GM18870 (cell line): ENCODE measurements around the gene DDX10.
"Not testable (repeated sequence)": the region's sequence is repeated elsewhere in the genome, so short reads cannot be mapped to it uniquely, and the experiment has no call there.

Experiments
- ATAC-seq: cut with Tn5 transposase; IDR thresholded peaks from one replicate; pipeline ENCODE4 v1.9.1; 2021; ENCODE audit warnings: moderate library complexity; ENCODE audit not compliant: unreplicated experiment

Gene DDX10

DNA sequence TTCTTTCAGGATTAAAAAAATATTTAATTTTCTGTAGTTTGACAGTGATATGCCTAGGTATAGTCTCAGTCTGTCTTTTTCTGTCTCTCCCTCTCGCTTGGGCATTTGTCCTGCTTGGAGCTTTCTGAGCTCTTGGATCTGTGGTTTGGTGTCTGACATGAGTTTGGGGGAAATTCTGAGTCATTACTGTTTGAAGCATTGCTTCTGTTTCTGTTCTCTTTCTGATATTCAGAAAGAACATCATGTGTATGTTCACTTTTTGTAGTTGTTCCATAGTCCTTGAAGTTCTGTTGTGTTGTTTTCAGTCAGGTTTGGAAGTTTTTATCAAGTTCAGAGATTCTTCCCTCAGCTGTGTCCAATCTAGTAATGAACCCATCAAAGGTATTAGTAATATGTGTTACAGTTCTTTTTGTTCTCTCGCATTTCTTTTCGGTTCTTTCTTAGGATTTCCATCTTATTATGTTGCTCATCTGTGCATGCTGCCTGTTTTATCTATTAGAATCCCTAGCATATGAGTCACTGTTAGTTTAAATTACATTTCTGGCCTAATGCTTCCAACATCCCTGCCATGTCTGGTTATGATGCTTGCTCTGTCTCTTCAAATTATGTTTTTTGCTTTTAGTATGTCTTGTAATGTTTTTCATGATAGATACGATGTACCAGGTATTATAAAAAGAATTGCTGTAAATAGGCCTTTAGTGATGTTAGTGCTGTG, 48.4 kb downstream of the DDX10 start:
- ATAC-seq = peak; percentile 67

DNA sequence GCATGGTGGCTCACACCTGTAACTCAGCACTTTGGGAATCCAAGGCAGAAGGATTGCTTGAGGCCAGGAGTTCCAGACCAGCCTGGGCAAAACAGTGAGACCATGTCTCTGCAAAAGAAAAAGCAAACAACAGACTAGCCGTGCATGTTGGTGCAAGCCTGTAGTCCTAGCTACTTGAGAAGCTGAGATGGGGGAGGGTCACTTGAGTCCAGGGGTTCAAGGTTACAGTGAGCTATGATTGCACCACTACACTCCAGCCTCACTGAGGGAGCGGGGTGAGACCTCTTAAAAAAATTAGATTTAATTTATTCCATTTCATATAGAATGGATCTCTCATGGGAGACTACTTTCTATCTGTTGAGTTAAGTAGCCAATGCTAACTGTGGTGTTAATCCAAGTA, 50.4 kb downstream of the DDX10 start:
- no peak for ATAC-seq

DNA sequence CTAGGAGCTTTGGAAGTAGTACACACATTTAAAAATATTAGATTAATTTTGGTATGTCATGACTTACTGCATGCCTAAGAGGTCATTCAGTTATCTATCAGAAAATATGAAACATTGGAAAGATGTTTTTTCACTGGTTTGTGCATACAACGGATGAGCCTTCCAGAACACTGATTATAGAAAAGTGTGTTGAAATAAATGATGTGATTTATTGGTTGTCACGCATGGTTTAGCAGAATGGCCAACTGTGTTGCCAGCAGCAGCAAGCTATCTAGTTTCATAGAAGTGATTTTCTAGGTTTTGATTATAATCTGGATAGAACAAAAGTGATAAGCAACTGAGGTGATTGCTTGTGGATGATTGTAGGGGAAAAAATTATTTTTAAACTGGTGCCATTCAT, 53.6 kb downstream of the DDX10 start:
- ATAC-seq = no peak

DNA sequence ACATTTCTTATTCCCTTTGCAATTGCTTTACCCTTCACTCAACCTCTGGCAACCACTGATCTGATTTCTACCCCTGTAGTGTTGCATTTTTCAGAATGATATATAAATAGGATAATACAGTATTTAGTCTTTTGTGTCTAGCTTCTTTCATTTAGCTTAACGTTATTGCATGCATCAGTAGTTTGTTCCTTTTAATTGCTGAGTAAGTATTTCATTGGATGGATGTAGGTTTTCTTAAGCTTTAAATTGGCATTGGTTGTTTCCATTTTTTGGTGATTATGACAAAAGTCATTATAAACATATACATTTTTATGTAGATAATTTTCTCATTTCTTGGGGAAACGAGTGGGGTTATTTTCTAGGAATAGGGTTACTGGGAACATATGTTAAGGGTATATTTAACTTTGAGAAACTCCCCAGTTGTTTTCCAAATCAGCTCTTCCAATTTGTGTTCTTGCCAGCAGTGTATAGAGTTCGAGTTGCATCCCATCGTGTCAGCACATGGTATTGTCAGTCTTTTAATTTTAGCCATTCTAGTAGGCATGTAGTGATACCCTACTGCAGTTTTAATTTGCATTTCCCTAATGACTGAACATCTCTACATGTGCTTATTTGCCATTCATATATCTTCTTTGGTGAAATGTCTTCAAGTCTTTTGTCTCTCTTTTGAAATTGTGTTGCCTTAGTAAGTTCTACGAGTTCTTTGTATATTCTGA, 60.3 kb downstream of the DDX10 start:
- ATAC-seq = no peak

DNA sequence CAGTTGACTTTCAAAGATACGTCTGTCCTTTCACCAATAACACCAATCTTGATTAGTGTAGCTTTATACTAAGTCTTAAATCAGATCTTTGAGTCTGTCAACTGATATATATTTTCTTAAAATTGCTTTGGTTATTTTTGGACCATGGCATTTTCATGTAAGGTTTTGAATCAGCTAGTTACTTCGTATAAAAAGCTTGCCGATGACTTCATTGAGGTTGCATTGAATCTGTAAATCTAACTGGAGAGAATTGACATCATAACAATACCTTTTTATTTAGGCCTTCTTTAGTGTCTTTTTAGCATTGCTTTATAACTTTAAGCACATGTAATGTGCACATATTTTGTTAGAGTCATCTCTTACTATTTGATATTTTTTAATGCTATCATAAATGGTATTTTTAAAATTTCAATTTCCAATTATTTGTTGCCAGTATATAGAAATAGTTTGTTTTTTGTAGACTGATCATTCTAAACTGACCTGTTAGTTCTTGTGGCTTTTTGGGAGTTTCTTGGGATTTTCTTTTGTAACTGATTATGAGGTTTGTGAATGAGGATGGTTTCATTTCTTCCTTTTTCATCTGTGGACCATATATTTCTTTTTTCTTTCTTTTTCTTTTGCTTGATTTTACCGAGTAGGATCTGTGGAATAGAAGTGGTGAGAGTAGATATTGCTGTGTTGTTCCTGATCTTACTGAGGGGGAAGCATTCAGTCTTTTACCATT, 61.4 kb downstream of the DDX10 start:
- ATAC-seq = peak; percentile 45

DNA sequence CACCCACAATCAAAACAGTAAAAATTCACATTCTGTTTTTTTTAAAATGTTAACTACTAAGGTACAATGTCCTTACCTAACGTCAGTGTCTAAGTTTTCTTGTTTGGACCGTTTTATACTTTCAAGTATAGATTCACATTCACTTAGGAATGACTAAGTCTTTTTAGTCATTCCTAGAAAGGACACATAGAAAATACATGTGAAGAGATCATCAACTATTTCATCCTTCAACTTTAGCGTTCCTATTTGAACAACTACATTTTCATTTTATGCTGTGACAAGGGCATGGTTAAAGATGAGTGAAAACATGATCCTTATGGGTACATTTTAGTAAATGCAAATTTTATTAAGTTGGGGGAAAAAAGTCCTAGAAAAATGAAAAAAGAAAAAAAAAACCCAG, 62.8 kb downstream of the DDX10 start:
- ATAC-seq = peak; percentile 42

DNA sequence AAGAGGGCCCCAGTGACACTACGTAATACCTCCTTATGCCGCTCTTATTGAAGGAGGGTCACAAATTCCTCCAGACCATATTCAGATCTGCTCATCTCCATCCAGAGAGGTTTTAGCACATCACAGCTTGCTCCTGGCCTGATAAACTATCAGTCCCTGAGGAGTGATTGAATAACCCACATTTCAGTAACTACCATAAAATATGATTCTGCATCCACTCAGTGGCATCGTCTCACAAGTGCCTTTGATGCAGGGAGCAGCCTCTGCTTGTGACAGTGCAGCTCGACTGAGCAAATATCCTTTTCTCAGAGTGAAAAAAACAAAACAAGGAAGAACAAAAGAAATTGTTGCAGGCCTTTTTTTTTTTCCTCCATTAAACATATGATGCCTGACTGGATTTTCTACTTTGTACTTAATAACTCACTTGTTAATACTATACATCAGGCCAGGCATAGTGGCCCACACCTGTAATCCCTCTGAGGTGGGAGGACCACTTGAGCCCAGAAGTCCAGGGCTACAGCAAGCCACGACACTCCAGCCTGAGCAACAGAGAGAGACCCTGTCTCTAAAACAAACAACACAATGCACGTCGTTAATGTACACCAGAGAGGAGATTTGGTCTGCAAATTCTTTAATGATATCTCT, 64.5 kb downstream of the DDX10 start:
- no peak for ATAC-seq

DNA sequence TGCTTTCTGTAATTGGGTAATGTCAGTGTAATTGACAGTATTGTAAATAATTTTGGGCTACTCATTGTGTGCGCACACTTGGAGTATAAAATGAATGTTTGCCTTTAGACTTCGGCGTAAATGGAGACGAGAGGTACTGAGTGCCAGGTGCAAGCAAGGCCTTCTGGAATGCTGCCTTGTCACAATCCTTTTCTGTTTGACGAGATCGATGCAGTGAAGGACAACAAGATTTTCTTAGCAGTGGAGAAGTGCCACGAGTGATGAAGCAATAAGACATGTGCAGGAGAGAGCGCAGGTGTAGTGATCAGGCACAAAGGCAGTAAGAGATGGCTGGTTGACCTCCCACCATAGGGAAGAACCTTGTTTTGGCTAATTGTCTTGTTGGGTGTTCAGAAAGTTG, 67.5 kb downstream of the DDX10 start:
- ATAC-seq = no peak

DNA sequence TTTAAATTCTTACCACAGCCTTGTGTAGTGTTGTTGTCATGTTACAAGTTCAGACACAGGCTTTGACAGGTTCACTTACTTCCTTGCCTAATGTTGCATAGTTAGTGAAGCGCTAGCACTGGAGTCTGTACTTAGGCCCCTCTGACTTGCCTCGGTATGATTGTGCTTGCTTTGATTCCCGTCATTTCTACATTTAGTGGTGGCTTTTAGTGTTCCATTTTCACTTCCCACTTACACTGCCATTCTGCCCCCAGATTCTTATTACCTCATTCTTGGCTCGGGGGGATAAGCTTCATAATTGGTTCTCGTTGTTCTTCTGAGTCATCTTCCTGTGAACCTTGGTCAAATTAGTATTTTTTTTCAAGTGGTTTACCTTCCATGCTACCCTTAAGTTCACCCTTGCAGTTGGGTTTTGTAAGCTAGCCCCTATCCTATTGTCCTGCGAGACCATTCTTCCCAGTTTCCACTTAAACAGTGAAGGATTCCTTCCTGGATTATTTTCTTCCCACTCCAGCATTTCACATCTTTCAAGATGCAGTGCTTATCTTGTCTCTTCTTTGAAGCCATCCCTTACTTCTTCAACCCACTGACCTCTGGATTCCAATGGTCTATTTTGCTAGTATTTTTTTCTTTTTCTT, 68.7 kb downstream of the DDX10 start:
- peak; percentile 95 for ATAC-seq

DNA sequence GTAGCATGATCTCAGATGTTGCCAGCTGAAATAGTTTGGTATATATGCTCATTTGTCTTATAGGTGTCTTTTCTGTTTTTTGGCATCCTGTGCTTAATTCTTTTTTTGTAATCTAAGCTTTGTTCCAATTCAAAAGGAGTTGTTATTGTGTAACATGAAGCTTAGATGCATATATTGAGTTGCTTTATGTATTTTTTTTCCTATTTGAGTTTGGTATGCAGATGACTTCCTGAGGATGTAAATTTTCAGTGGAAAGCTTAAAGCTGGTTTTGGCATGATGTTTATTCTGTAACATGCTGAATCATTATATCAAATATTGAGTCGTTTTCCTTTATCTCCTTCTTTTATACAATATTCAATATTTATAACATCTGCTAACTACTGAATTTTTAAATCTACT, 69.4 kb downstream of the DDX10 start:
- ATAC-seq = no peak

DNA sequence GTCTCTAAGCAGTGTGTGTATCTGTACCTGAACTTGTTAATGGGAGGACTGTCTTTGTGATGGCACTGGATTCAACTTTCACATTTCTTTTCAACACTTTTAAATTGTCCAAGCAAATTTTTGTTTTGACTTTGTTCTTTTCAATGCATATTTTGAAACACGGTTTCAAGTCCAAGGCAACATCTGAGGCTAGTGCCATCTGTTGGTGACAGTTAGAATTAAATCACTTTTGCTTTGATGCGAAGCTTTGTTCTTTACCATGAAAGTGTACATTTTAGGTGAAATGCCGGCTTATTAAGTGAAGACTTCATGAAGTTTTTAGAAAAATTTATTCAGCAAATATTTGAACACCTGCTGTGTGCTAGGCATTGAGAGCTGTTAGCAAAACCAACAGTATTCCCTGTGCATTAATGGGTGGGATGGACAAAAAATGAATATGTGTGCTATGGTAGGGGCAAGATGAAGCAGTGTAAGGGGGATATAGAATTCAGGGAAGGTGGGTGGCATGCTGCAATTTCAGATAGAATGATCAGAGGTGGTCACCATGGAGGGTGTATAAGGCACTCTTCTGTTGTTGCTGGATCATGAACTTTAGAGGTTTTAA, 70.2 kb downstream of the DDX10 start:
- ATAC-seq = no peak

DNA sequence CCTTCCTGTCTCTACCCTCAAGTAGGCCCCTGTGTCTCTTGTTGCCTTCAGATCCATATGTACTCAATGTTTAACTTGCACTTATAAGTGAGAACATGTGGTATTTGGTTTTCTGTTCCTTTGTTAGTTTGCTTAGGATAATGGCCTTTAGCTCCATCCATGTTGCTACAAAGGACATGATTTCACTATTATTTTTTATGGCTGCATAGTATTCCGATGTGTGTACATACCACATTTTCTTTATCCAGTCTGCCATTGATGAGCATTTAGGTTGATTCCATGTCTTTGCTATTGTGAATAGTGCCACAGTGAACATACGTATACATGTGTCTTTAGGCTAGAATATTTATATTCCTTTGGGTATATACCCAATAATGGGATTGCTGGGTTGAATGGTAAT, 75.3 kb downstream of the DDX10 start:
- ATAC-seq = not testable (repeated sequence)

DNA sequence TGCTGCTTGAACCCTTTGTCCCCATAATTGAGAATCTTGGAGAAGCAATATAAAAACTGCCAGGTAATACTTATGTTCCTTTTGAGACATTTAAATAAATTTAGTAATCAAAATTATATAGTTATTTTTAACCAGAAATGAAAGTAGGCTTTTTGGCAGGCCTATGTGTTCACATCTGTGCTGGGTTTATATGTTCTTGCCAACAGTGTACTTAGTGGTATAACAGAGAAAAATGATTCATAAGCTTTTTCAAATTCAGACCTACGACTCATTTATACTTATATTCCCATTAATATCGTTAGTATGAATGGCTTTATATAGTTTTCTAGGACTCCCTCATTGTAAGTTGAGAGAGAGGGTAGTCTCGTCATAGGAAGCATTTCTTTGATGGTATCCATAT, 79.0 kb downstream of the DDX10 start:
- ATAC-seq = no peak

DNA sequence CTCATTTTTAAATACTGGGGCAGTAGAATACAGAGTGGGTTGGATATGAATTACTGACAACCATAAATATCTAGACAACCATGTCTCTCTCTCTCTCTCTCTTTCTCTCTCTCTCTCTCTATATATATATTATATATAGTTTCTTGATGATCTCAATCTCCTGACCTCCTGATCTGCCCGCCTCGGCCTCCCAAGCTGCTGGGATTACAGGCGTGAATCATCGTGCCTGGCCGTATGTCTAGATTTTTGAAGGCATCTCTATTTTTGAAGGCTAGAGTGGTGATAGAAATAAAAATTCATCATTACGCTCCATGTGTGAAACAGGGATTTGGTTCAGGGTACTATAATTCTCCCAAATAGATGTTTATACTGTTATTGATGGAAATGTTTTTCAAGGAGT, 84.1 kb downstream of the DDX10 start:
- ATAC-seq = no peak

DNA sequence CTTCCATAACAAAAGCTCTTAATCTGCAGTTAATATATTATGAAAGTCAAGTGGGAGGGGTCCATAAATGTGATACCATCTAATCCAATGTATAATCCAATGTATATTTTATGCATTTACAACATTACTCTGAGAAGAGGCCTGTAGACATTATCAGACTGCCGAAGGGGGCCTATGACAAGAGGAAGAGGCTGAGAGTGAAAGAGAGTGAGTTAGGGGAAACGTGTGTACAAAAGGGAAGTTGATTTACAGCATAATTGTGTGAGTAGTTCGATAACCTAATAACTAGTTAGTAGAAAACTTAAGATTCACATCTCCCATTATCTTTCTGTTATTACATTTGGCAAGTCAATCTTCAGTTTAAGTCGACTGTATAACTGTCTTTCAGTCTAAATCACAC, 86.6 kb downstream of the DDX10 start:
- ATAC-seq = no peak

DNA sequence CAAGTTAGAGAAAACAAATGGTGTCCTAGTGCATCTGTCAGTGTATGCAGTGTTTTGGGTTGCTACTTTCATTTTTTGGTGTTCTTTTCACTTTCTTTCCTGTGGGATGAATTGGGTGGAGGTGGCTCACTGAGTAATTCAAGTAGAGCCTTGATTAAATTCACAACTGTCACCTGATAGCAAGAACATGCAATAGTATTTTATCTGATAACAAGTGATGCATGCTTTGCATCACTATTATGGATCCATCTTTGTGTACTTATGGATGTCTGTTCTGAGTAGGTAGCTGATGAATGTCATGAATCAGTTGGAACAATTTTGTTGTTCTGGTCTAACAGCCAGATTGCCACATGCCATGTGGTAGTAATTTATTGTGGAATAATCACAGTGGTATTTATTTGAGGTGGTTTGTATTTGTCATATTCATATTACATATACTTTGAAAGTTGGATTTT, 87.5 kb downstream of the DDX10 start:
- no peak for ATAC-seq

DNA sequence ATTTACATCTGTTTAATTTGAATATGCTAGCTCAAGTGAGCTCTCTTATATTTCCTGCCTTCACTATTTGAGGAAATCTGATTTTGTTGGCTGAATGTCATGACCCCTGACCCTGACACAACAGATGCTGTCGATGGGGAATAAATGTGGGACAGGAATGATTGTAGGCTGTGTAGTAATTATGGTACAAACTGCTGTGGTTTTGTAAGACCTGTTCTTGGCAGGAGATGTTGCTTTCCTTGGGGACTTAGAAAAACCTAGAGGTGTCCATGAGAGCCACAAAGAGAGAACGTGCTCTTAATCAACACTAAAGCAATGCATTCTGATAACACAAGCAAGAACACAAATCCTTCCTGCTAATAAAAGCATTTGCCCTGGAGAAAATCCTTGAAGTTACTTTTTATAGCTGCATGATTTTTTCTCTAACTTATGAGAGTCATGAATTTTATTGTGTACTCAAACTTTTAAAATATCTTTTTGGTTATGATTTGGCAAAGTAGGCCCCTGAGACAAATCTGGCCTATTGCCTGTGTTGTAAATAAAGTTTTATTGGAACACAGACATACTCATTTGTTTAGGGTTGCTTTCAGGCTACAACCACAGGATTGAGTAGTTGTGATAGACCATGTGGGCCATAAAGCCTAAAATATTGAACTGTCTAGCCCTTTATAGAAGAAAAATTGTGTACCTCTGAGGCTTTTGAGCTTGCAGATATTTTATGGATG, 90.2 kb downstream of the DDX10 start:
- no peak for ATAC-seq

DNA sequence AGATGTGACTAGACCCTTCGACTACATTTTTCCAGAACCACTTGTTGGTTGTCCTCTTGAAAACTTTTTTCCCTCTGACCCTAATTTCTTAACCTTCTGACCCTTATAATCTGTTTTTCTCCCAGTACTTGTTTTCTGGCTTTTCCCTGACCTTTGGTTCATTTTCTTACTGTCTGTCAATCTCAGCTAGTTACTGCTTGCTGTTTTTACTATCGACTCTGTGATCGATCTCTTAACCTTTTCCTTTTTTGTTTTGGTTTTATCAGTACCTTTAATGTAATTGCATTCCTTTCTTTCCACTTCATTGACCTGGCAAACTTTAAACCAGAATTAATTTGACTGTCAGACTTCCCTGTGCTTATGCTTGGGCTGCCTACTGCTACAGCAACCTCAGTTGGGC, 92.8 kb downstream of the DDX10 start:
- no peak for ATAC-seq

DNA sequence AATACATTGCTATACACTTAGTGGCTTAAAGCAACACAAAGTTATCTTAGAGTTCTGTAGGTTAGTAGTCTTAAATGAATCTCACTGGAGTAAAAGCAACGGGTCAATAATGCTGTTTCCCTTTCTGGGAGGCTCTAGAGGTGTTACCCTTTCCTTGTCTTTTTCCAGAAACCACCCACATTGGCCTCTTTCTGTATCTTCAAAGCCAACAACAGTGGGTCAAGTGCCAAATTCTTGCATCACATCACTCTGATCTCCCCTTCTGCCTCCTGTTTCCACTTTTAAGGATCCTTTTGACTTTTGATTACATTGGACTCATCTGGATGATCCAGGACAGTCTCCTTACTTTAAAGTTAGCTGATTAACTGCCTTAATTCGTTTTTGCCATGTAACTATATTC, 93.6 kb downstream of the DDX10 start:
- no peak for ATAC-seq

DNA sequence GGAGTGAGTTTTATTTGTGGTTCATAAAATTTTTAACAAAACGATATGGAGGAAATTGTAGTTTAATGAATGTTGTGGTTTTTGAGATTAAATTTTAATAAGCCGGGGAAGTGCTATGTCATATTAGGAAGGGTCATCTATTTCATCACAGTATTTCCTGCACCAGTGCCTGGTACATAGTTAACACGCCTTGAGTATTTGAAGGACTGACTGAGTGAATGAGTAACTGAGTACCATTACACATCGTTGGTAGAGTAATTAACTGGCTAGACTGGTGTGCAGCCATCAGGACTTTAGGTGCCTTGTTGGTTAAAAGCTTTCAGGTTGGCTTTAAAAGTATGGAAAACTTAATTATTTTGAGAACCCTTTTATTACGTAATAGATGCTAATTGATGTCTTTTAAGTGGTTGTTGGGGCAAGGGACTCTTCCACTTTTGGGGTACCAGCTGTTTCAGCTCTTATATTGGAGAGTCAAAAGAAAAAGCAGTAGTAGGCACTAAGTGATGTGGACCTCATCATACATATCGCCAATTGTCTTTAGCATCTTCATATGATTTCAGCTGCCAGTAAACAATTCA, 101.8 kb downstream of the DDX10 start:
- ATAC-seq = no peak
